Measurements from ENCODE around the gene ZBTB20. TPM values are rescaled to one million over a fixed set of nuclear protein-coding genes. Genes with fewer than 3 reads are reported as not detected.

ZBTB20 gene
- total and polyA plus RNA-seq, 4 donors = 0.88 to 83.2 (median 20.4) TPM

DNA sequence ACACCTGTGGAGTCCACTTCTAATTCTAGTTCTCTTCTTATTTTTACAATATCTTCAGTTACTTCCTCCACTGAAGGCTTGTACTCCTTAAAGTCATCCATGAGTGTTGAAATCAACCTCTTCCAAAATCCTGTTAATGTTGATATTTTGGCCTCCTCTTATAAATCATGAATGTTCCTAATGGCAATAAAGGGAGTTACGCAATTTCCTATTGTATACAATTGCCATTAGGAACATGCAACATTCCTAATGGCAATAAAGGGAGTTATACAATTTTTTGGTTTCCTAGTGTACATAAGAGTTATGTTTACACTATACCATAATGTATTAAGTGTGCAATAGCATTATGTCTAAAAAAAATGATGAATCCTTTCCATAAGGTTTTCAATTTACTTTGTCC is 862.4 kb downstream of the ZBTB20 start:
- WGBS = 97% methylated on average over 1 of the region's 1 CpG
- no peak for TF ChIP-seq FOXA2 (IDR thresholded peaks at IDR 0.05)
- TF ChIP-seq ATF3 (IDR thresholded peaks at IDR 0.05) = no peak
- no peak for TF ChIP-seq HNF4G (IDR thresholded peaks at IDR 0.05)
- TF ChIP-seq EGR1 (IDR thresholded peaks at IDR 0.05; ENCODE audit: low read depth in 2 of 2) = no peak
- TF ChIP-seq, protein P1, sequence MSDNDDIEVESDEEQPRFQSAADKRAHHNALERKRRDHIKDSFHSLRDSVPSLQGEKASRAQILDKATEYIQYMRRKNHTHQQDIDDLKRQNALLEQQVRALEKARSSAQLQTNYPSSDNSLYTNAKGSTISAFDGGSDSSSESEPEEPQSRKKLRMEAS (IDR thresholded peaks at IDR 0.05) = no peak
- no peaks in the 10 kb centered on the region for H3K36me3 ChIP-seq (ENCODE audit: control insufficient read depth in 4 of 4, insufficient read depth in 3 of 4, low read depth in 1 of 4, low read length in 3 of 4)

More for the DNA sequence above, 862.4 kb downstream of the ZBTB20 start:
- Histone ChIP-seq H3K27me3 (ENCODE audit: control insufficient read depth in 4 of 4, insufficient read depth in 4 of 4, low read length in 3 of 4) (no peaks in the 10 kb centered on the region), H3K9me3 (ENCODE audit: control insufficient read depth in 4 of 4, low read length in 3 of 4) (no peaks in the 10 kb centered on the region), H3K4me1 (ENCODE audit: control insufficient read depth in 4 of 4, insufficient read depth in 4 of 4, low read length in 3 of 4) (no peaks in the 10 kb centered on the region), H3K9ac (ENCODE audit: low read depth in 1 of 2, low read length in 2 of 2) (no peak overlapping the region), H3K4me3 (ENCODE audit: low read depth in 1 of 3, low read length in 3 of 3) (no peak overlapping the region), H3K27ac (ENCODE audit: low read depth in 1 of 2, low read length in 2 of 2) (no peak overlapping the region)
- DNase-seq (ENCODE audit: low spot score) = no peak

Small RNAs within 50 kb of the gene (small RNA-seq; reads per million reads assigned to genes)
- 0.11 reads per million for gene MIR4796

Measured in liver (tissue), 10 donors.